SW480 (cell line): ENCODE measurements around the gene TSPO.

Experiments used
- DNase-seq: peaks from one replicate; pipeline ENCODE4 v3.0.0-alpha.2; 2016; ENCODE audit warnings: low spot score

Gene TSPO

GRCh38 chr22:43179146-43179910 lies 28.0 kb downstream of the TSPO start:
- DNase-seq: no peak

- no peak for DNase-seq
Measured at GRCh38 chr22:43179911-43180195, 28.5 kb downstream of the TSPO start.

- no peak for DNase-seq
Measured at GRCh38 chr22:43180670-43181069, 29.3 kb downstream of the TSPO start.

- DNase-seq: no peak
Measured at GRCh38 chr22:43181321-43182076, 30.1 kb downstream of the TSPO start.

GRCh38 chr22:43182118-43182517 lies 30.8 kb downstream of the TSPO start:
- DNase-seq: no peak

- no peak for DNase-seq
Measured at GRCh38 chr22:43182726-43183125, 31.4 kb downstream of the TSPO start.

- no peak for DNase-seq
Measured at GRCh38 chr22:43183496-43184277, 32.3 kb downstream of the TSPO start.

GRCh38 chr22:43185860-43186261 lies 34.5 kb downstream of the TSPO start:
- peak; percentile 26 for DNase-seq

- DNase-seq: peak; percentile 39
Measured at GRCh38 chr22:43186272-43187170, 35.2 kb downstream of the TSPO start, which contains the start of gene TTLL12. TSS of gene TTLL12 (minus strand) at chr22:43187134. CDS start at chr22:43187069, 65 bp downstream.

GRCh38 chr22:43187171-43188099 lies 36.1 kb downstream of the TSPO start:
- DNase-seq: peak; percentile 92

GRCh38 chr22:43188829-43189545 lies 37.6 kb downstream of the TSPO start:
- no peak for DNase-seq

GRCh38 chr22:43191831-43192230 lies 40.5 kb downstream of the TSPO start:
- no peak for DNase-seq

- DNase-seq: peak; percentile 27
Measured at GRCh38 chr22:43197271-43197941, 46.0 kb downstream of the TSPO start.

- no peak for DNase-seq
Measured at GRCh38 chr22:43198126-43198525, 46.8 kb downstream of the TSPO start.

GRCh38 chr22:43198936-43199335 lies 47.6 kb downstream of the TSPO start:
- no peak for DNase-seq

GRCh38 chr22:43199541-43199940 lies 48.2 kb downstream of the TSPO start:
- DNase-seq: no peak

- DNase-seq: no peak
Measured at GRCh38 chr22:43200031-43200430, 48.7 kb downstream of the TSPO start.

GRCh38 chr22:43200555-43200954 lies 49.2 kb downstream of the TSPO start:
- DNase-seq: no peak

- no peak for DNase-seq
Measured at GRCh38 chr22:43201486-43202219, 50.3 kb downstream of the TSPO start.
